Stimulated activated CD8-positive, alpha-beta memory T cell treated with anti-CD3 and anti-CD28 coated beads, Interleukin-15, amount 100 ng/mL, for 4 hours (primary cell): ENCODE results near the gene NECTIN4.
"Not testable (repeated sequence)": the region's sequence is repeated elsewhere in the genome, so short reads cannot be mapped to it uniquely, and the experiment has no call there.

Source experiments
- DNase-seq, 2 donors: peaks; one replicate each; pipeline ENCODE4 v3.0.0-alpha.2; 2020; ENCODE audit warnings: low read depth in 2 of 2

Gene NECTIN4

GRCh38 chr1:161059293-161059692 lies 30.1 kb downstream of the NECTIN4 start:
- no peak for DNase-seq

- DNase-seq: no peak
Observed at GRCh38 chr1:161054805-161055204, 34.6 kb downstream of the NECTIN4 start.

- no peak for DNase-seq
Observed at GRCh38 chr1:161054232-161054631, 35.1 kb downstream of the NECTIN4 start.

- no peak for DNase-seq
Observed at GRCh38 chr1:161052899-161053298, 36.5 kb downstream of the NECTIN4 start.

GRCh38 chr1:161051219-161051618 lies 38.1 kb downstream of the NECTIN4 start:
- DNase-seq: no peak

GRCh38 chr1:161048949-161049722 lies 40.2 kb downstream of the NECTIN4 start:
- DNase-seq: no peak

GRCh38 chr1:161047436-161048420 lies 41.6 kb downstream of the NECTIN4 start:
- no peak for DNase-seq

GRCh38 chr1:161046605-161047228 lies 42.6 kb downstream of the NECTIN4 start:
- no peak for DNase-seq

GRCh38 chr1:161045736-161046604 lies 43.4 kb downstream of the NECTIN4 start, which contains the start of gene USF1:
TSS of gene USF1 (minus strand) at chr1:161045977. CDS start at chr1:161043275, 2,702 bp downstream.
- DNase-seq: peak; percentile 78 to 83

GRCh38 chr1:161044908-161045735 lies 44.2 kb downstream of the NECTIN4 start:
- peak; percentile 36 to 42 for DNase-seq

GRCh38 chr1:161044535-161044907 lies 44.8 kb downstream of the NECTIN4 start:
- no peak for DNase-seq

- no peak for DNase-seq
Observed at GRCh38 chr1:161039546-161039945, 49.8 kb downstream of the NECTIN4 start.

GRCh38 chr1:161039154-161039545 lies 50.2 kb downstream of the NECTIN4 start:
- no peak for DNase-seq

- DNase-seq: peak; percentile 76 to 78
Observed at GRCh38 chr1:161038523-161039153, 50.7 kb downstream of the NECTIN4 start, which contains the start of gene TSTD1. TSS of gene TSTD1 (minus strand) at chr1:161038964. CDS start at chr1:161038889, 75 bp downstream.

GRCh38 chr1:161037661-161038522 lies 51.5 kb downstream of the NECTIN4 start:
- DNase-seq: no peak

GRCh38 chr1:161033751-161034150 lies 55.6 kb downstream of the NECTIN4 start:
- DNase-seq: no peak

- no peak for DNase-seq
Observed at GRCh38 chr1:161032409-161032808, 56.9 kb downstream of the NECTIN4 start.

- DNase-seq: no peak
Observed at GRCh38 chr1:161031874-161032273, 57.5 kb downstream of the NECTIN4 start.

- DNase-seq: not testable (repeated sequence)
Observed at GRCh38 chr1:161029466-161029865, 59.9 kb downstream of the NECTIN4 start.
